HG03025 (cell line): ENCODE measurements around the gene KRT76.
"Not testable (repeated sequence)": the region's sequence is repeated elsewhere in the genome, so short reads cannot be mapped to it uniquely, and the experiment has no call there.

Experiments used
- ATAC-seq: cut with Tn5 transposase; IDR thresholded peaks from one replicate; pipeline ENCODE4 v1.9.1; 2021; ENCODE audit warnings: mild to moderate bottlenecking, moderate library complexity; ENCODE audit not compliant: unreplicated experiment, low FRiP score

KRT76 gene

GRCh38 chr12:52798671-52799504, 21.7 kb upstream of the KRT76 start:
- no peak for ATAC-seq

- no peak for ATAC-seq
These were observed 21.0 kb upstream of the KRT76 start for GRCh38 chr12:52798003-52798670.

- no peak for ATAC-seq
These were observed 20.4 kb upstream of the KRT76 start for GRCh38 chr12:52797529-52797894.

- no peak for ATAC-seq
These were observed 19.8 kb upstream of the KRT76 start for GRCh38 chr12:52796839-52797528.

- ATAC-seq: no peak
These were observed 19.3 kb upstream of the KRT76 start for GRCh38 chr12:52796429-52796794.

GRCh38 chr12:52795694-52796428, 18.7 kb upstream of the KRT76 start, which contains the start of gene KRT3:
Gene KRT3 (minus strand): TSS chr12:52796117. CDS start chr12:52796042, 75 bp downstream.
- ATAC-seq: no peak

GRCh38 chr12:52795332-52795674, 18.2 kb upstream of the KRT76 start:
- not testable (repeated sequence) for ATAC-seq

- ATAC-seq: no peak
These were observed 17.6 kb upstream of the KRT76 start for GRCh38 chr12:52794479-52795331.

GRCh38 chr12:52792185-52793029, 15.3 kb upstream of the KRT76 start:
- no peak for ATAC-seq

- no peak for ATAC-seq
These were observed 14.4 kb upstream of the KRT76 start for GRCh38 chr12:52791271-52792184.

GRCh38 chr12:52790427-52791270, 13.5 kb upstream of the KRT76 start:
- no peak for ATAC-seq

- ATAC-seq: no peak
These were observed 12.7 kb upstream of the KRT76 start for GRCh38 chr12:52789637-52790426.

GRCh38 chr12:52788876-52789636, 11.9 kb upstream of the KRT76 start:
- ATAC-seq: no peak

- ATAC-seq: no peak
These were observed 11.2 kb upstream of the KRT76 start for GRCh38 chr12:52788192-52788875.
